Astrocyte (in vitro differentiated cells and primary cell): ENCODE measurements around the gene PI4K2B. TPM values are rescaled to one million over a fixed set of nuclear protein-coding genes. Genes with fewer than 3 reads are reported as not detected.

Experiments
- DNase-seq: peaks from one replicate; pipeline ENCODE4 v3.0.0-alpha.2; 2010; ENCODE audit warnings: low read depth
- FAIRE-seq: peaks from 2 replicates; lab custom pipeline; 2011; peaks lifted over from hg19 to GRCh38; lab: Jason Lieb, UNC
- H2AFZ ChIP-seq: 2 replicates; pipeline ENCODE4 v1.6.0; 2012; ENCODE audit warnings: low read depth, low read length, inconsistent platforms
- H3K27ac ChIP-seq: 2 replicates; pipeline ENCODE4 v1.5.1; 2011; ENCODE audit warnings: low read depth, low read length, inconsistent platforms
- H3K27me3 ChIP-seq: 2 replicates; pipeline ENCODE4 v1.6.0; 2011; ENCODE audit warnings: low read length, inconsistent platforms; ENCODE audit not compliant: insufficient read depth
- H3K36me3 ChIP-seq: 2 replicates; pipeline ENCODE4 v1.5.1; 2011; ENCODE audit warnings: low read length, inconsistent platforms; ENCODE audit not compliant: insufficient read depth
- H3K4me1 ChIP-seq: 2 replicates; pipeline ENCODE4 v1.5.1; 2011; ENCODE audit warnings: low read length, inconsistent platforms; ENCODE audit not compliant: insufficient read depth
- H3K4me2 ChIP-seq: 2 replicates; pipeline ENCODE4 v1.6.0; 2012; ENCODE audit warnings: low read length, inconsistent platforms
- H3K4me3 ChIP-seq: 2 replicates; pipeline ENCODE4 v1.5.1; 2011; ENCODE audit warnings: low read depth, mild to moderate bottlenecking, low read length, inconsistent platforms; ENCODE audit not compliant: insufficient read depth
- H3K79me2 ChIP-seq: 2 replicates; pipeline ENCODE4 v1.6.0; 2012; ENCODE audit warnings: mild to moderate bottlenecking, low read length, inconsistent platforms; ENCODE audit not compliant: insufficient read depth
- H3K9ac ChIP-seq: 2 replicates; pipeline ENCODE4 v1.6.0; 2012; ENCODE audit warnings: mild to moderate bottlenecking, low read length, inconsistent platforms
- H3K9me3 ChIP-seq: 2 replicates; pipeline ENCODE4 v1.5.1; 2012; ENCODE audit warnings: low read depth, mild to moderate bottlenecking, low read length, inconsistent platforms; ENCODE audit not compliant: insufficient read depth
- H4K20me1 ChIP-seq: 2 replicates; pipeline ENCODE4 v1.6.0; 2012; ENCODE audit warnings: low read length, inconsistent platforms; ENCODE audit not compliant: insufficient read depth
- H3K27ac Mint-ChIP-seq: one replicate; pipeline ENCODE4 v1.8.0; 2021; ENCODE audit warnings: mild to moderate bottlenecking, mixed read lengths; ENCODE audit not compliant: unreplicated experiment
- H3K27me3 Mint-ChIP-seq: one replicate; pipeline ENCODE4 v1.8.0; 2021; ENCODE audit warnings: low read depth, mixed read lengths; ENCODE audit not compliant: unreplicated experiment
- H3K36me3 Mint-ChIP-seq: one replicate; pipeline ENCODE4 v1.8.0; 2021; ENCODE audit warnings: low read depth, mixed read lengths; ENCODE audit not compliant: unreplicated experiment
- H3K4me1 Mint-ChIP-seq: one replicate; pipeline ENCODE4 v1.8.0; 2021; ENCODE audit warnings: low read depth, mixed read lengths; ENCODE audit not compliant: unreplicated experiment
- H3K4me3 Mint-ChIP-seq: one replicate; pipeline ENCODE4 v1.8.0; 2021; ENCODE audit warnings: mild to moderate bottlenecking, moderate library complexity, mixed read lengths; ENCODE audit not compliant: unreplicated experiment
- H3K9me3 Mint-ChIP-seq: one replicate; pipeline ENCODE4 v1.8.0; 2021; ENCODE audit warnings: mild to moderate bottlenecking, mixed read lengths; ENCODE audit not compliant: unreplicated experiment
- EZH2 ChIP-seq: IDR thresholded peaks from 2 replicates; pipeline ENCODE4 v1.6.1; 2012; ENCODE audit warnings: mild to moderate bottlenecking, low read length, inconsistent platforms; ENCODE audit not compliant: insufficient read depth
- total RNA-seq: library from RNA; stranded (reverse); gene quantifications from 2 replicates; pipeline ENCODE4 v1.2.1, GENCODE V29; 2021
- TF ChIP-seq, protein P1 (sequence below): IDR thresholded peaks from 2 replicates; pipeline ENCODE4 v1.5.1; 2011; ENCODE audit warnings: low read depth, mild to moderate bottlenecking, inconsistent platforms, low read length, moderate library complexity; ENCODE audit not compliant: insufficient read depth

PI4K2B gene
- total RNA-seq, 1 donor from 2014 or later = 15.7 TPM

GRCh38 chr4:25258980-25259578 lies 25.2 kb downstream of the PI4K2B start:
- H3K27ac Mint-ChIP-seq = peak overlapping the region; percentile 41
- H3K9me3 Mint-ChIP-seq = no peaks in the 10 kb centered on the region
- Histone ChIP-seq H3K79me2 (no peaks in the 10 kb centered on the region), H3K27me3 (no peaks in the 10 kb centered on the region), H3K4me2 (peak overlapping the region; percentile 10), H3K9ac (no peak overlapping the region), H3K4me3 (no peak overlapping the region), H2AFZ (no peak overlapping the region), H3K9me3 (no peaks in the 10 kb centered on the region), H3K36me3 (no peaks in the 10 kb centered on the region), H3K4me1 (peaks cover 3% of the 10 kb centered on the region), H3K27ac (no peak overlapping the region), H4K20me1 (no peaks in the 10 kb centered on the region)
- H3K27me3 Mint-ChIP-seq = no peaks in the 10 kb centered on the region
- FAIRE-seq (no peak), DNase-seq (peak; percentile 38)
- peaks cover 8% of the 10 kb centered on the region for H3K36me3 Mint-ChIP-seq
- peaks cover 10% of the 10 kb centered on the region for H3K4me1 Mint-ChIP-seq
- H3K4me3 Mint-ChIP-seq = no peak overlapping the region
- TF ChIP-seq EZH2 = no peak
- TF ChIP-seq, protein P1, sequence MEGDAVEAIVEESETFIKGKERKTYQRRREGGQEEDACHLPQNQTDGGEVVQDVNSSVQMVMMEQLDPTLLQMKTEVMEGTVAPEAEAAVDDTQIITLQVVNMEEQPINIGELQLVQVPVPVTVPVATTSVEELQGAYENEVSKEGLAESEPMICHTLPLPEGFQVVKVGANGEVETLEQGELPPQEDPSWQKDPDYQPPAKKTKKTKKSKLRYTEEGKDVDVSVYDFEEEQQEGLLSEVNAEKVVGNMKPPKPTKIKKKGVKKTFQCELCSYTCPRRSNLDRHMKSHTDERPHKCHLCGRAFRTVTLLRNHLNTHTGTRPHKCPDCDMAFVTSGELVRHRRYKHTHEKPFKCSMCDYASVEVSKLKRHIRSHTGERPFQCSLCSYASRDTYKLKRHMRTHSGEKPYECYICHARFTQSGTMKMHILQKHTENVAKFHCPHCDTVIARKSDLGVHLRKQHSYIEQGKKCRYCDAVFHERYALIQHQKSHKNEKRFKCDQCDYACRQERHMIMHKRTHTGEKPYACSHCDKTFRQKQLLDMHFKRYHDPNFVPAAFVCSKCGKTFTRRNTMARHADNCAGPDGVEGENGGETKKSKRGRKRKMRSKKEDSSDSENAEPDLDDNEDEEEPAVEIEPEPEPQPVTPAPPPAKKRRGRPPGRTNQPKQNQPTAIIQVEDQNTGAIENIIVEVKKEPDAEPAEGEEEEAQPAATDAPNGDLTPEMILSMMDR = no peak

DNA sequence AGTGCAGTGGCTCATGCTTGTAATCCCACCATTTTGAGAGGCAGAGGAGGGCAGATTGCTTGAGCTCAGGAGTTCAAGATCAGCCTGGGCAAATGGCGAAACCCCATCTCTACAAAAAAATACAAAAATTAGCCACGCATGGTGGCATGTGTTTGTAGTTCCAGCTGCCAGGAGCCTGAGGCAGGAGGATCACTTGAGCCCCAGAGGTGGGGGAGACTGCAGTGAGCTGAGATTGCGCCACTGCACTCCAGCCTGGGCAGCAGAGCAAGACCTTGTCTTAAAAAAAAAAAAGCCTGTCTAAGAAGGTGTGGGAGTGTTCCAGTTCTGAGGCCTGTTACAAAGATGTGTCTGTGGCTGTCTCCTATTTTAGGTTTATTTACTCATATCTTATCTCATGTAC lies 38.0 kb downstream of the PI4K2B start:
- H2AFZ ChIP-seq = no peak overlapping the region
- H3K4me1 ChIP-seq = no peaks in the 10 kb centered on the region
- no peaks in the 10 kb centered on the region for H3K36me3 ChIP-seq
- peaks cover 7% of the 10 kb centered on the region for H3K36me3 Mint-ChIP-seq
- H3K9ac ChIP-seq = no peak overlapping the region
- H3K4me3 ChIP-seq = no peak overlapping the region
- FAIRE-seq (no peak), DNase-seq (no peak)
- H3K27me3 Mint-ChIP-seq = no peaks in the 10 kb centered on the region
- H3K4me2 ChIP-seq = no peak overlapping the region
- no peaks in the 10 kb centered on the region for H4K20me1 ChIP-seq
- no peak for TF ChIP-seq EZH2
- TF ChIP-seq, protein P1 = no peak
- no peak overlapping the region for H3K4me3 Mint-ChIP-seq
- no peak overlapping the region for H3K27ac ChIP-seq
- H3K27ac Mint-ChIP-seq = no peak overlapping the region
- no peaks in the 10 kb centered on the region for H3K27me3 ChIP-seq
- no peaks in the 10 kb centered on the region for H3K4me1 Mint-ChIP-seq
- no peaks in the 10 kb centered on the region for H3K79me2 ChIP-seq
- H3K9me3 Mint-ChIP-seq = no peaks in the 10 kb centered on the region
- H3K9me3 ChIP-seq = no peaks in the 10 kb centered on the region

DNA sequence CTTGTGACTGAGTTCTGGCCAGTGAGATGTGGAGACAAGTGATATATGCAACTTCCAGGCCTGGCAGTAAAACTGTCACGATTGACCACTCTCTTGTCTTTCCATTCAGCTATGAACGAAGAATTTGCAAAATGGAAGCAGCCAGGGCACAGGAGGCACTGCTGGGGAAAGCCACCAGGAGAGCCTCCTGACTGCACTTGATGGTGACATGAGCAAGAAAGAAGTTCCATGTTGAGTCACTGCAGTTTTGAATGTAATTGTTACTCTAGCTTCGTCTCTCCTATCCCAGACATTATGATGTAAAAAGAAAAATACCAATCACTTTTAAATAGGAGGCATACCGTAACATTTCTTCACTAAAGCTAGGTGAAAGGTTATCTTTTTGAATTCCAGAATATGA lies 46.4 kb downstream of the PI4K2B start:
- Histone ChIP-seq H3K4me1 (no peaks in the 10 kb centered on the region), H3K9me3 (no peaks in the 10 kb centered on the region), H4K20me1 (no peaks in the 10 kb centered on the region), H2AFZ (no peak overlapping the region), H3K36me3 (no peaks in the 10 kb centered on the region), H3K79me2 (no peaks in the 10 kb centered on the region), H3K4me2 (no peak overlapping the region), H3K27ac (no peak overlapping the region), H3K4me3 (no peak overlapping the region), H3K27me3 (no peaks in the 10 kb centered on the region), H3K9ac (no peak overlapping the region)
- H3K36me3 Mint-ChIP-seq = peaks cover 5% of the 10 kb centered on the region
- no peak overlapping the region for H3K4me3 Mint-ChIP-seq
- no peaks in the 10 kb centered on the region for H3K4me1 Mint-ChIP-seq
- H3K9me3 Mint-ChIP-seq = no peaks in the 10 kb centered on the region
- DNase-seq (no peak), FAIRE-seq (no peak)
- no peaks in the 10 kb centered on the region for H3K27me3 Mint-ChIP-seq
- H3K27ac Mint-ChIP-seq = peak overlapping the region; percentile 18
- no peak for TF ChIP-seq EZH2
- TF ChIP-seq, protein P1 = no peak
